NB4 (cell line): ENCODE data around the gene BSPRY.

Experiments
- CTCF ChIP-seq: IDR thresholded peaks from one replicate; pipeline ENCODE4 v1.5.1; 2012; ENCODE audit warnings: low read depth, low read length
- MAX ChIP-seq: IDR thresholded peaks from 2 replicates; pipeline ENCODE4 v1.6.1; 2011; ENCODE audit warnings: low read depth, low read length
- POLR2A ChIP-seq: IDR thresholded peaks from 2 replicates; pipeline ENCODE4 v1.6.1; 2011; ENCODE audit warnings: mild to moderate bottlenecking; ENCODE audit not compliant: insufficient read length; ENCODE audit errors: extremely low read depth

GRCh38 chr9:113337714-113338113, 11.6 kb upstream of the BSPRY start:
- TF ChIP-seq CTCF (no peak), POLR2A (no peak), MAX (no peak)
